Measurements from ENCODE around the gene KLF16. TPM values are rescaled to one million over a fixed set of nuclear protein-coding genes. Genes with fewer than 3 reads are reported as not detected.

KLF16 gene
- total RNA-seq, 1 donor from 2014 or later = 15.2 TPM

DNA sequence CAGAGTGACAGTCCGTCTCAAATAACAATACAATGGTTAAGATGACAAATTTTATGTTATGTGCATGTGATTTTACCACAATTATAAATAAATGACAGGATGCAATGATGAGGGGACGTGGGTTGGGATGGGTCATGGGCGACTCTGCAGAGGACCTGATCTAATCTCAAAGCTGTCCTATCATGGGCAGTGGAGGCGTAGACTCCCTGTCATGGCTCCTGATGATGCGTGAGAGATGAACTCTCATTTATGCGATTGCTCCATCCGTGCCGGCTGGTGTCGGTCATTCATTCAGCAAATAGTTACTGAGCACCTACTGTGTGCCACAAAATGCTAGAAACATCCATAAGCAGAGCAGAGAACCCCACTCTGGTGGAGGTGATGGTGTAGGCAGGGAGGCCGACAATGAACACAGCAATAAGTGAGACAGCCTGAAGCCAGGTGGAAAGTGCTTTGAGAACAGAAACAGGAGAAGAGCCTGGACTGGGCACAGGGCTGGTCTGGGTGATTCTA, 13.4 kb downstream of the KLF16 start:
- H3K4me1 ChIP-seq = peaks cover 13 to 32% of the 10 kb centered on the region in 2 donors
- TF ChIP-seq, protein P1, sequence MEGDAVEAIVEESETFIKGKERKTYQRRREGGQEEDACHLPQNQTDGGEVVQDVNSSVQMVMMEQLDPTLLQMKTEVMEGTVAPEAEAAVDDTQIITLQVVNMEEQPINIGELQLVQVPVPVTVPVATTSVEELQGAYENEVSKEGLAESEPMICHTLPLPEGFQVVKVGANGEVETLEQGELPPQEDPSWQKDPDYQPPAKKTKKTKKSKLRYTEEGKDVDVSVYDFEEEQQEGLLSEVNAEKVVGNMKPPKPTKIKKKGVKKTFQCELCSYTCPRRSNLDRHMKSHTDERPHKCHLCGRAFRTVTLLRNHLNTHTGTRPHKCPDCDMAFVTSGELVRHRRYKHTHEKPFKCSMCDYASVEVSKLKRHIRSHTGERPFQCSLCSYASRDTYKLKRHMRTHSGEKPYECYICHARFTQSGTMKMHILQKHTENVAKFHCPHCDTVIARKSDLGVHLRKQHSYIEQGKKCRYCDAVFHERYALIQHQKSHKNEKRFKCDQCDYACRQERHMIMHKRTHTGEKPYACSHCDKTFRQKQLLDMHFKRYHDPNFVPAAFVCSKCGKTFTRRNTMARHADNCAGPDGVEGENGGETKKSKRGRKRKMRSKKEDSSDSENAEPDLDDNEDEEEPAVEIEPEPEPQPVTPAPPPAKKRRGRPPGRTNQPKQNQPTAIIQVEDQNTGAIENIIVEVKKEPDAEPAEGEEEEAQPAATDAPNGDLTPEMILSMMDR (IDR thresholded peaks at IDR 0.05) = no peak
- intact Hi-C loops (cut with DNase I) = no loop called here
- H3K4me3 ChIP-seq = no peak overlapping the region
- peaks cover 2 to 9% of the 10 kb centered on the region in 2 donors for H3K36me3 ChIP-seq
- no peak for DNase-seq (ENCODE audit: low spot score in 2 of 2)
- H3K27ac ChIP-seq = no peak overlapping the region
- H3K9me3 ChIP-seq = no peaks in the 10 kb centered on the region
- no peaks in the 10 kb centered on the region for H3K27me3 ChIP-seq

DNA sequence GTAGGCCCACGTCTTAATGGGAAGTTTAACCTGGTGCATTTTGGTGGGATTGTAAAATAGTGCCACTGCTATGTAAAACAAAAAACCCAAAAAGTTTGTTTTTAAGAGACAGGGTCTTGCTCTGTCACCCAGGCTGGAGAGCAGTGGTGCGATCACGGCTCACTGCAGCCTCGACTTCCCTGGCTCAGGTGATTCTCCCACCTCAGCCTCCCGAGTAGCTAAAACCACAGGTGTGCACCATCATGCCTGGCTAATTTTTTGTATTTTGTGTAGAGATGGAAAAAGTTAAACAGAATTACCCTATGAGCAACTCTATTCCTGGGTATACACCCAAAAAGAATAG, 14.3 kb downstream of the KLF16 start:
- H3K4me3 ChIP-seq = peak overlapping the region in 1 of 2 donors; percentile 100
- H3K27ac ChIP-seq = no peak overlapping the region
- H3K36me3 ChIP-seq = peaks cover 3 to 10% of the 10 kb centered on the region in 2 donors
- H3K9me3 ChIP-seq = no peaks in the 10 kb centered on the region
- TF ChIP-seq, protein P1 (IDR thresholded peaks at IDR 0.05) = no peak
- peaks cover 13 to 37% of the 10 kb centered on the region in 2 donors for H3K4me1 ChIP-seq
- no peaks in the 10 kb centered on the region for H3K27me3 ChIP-seq
- intact Hi-C loops (cut with DNase I) = no loop called here
- DNase-seq (ENCODE audit: low spot score in 2 of 2) = no peak

DNA sequence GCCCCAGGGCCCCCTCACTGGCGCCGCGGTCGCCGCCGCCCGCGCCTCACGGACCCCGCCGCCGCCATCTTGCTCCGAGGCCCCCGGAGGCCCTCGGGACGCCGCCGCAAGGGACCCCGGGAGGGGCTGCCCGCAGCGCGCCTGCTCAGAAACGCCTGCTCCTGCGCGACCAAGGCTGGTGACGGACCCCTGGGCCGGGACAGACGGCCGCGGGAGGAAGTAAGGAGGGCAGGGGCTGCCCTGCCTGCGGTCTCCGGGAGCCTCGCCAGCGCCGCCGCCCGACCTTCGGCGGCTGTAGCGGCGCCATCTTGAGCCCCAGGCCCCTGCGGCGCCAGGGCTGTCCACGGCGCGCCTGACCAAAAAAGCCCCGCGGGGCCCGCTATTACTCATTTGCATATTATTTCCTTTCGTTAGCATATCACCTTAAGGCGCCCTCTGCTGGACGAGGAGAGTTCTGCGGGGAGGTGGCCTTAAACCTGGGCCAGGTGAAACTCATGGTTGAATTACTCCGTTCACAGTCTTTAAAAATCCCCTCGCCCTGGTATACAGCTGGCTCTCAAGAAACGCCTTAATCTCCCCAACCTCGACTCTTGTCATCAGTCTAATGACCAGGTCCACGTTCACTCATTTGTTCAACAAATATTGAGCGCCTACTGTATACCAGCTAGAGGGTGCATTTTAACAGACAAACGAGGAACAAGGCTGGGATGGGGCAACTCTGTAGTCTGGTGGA, 14.8 kb downstream of the KLF16 start, which contains the start of gene REXO1:
Gene REXO1 (minus strand): TSS at position 85 of the 733 bp plus-strand sequence. CDS start 125 bp downstream, outside the sequence.
- intact Hi-C loops (cut with DNase I) = no loop called here
- Histone ChIP-seq H3K36me3 (peaks cover 3 to 8% of the 10 kb centered on the region in 2 donors), H3K4me1 (peaks cover 12 to 38% of the 10 kb centered on the region in 2 donors), H3K27me3 (no peaks in the 10 kb centered on the region), H3K27ac (peak within 1 kb of the TSS; percentile 99 to 100), H3K9me3 (no peaks in the 10 kb centered on the region), H3K4me3 (peak within 1 kb of the TSS; percentile 95 to 100)
- peak; percentile 73 to 97 for DNase-seq (ENCODE audit: low spot score in 2 of 2)
- TF ChIP-seq, protein P1 (IDR thresholded peaks at IDR 0.05) = peak; percentile 86 to 95 (median 92)

DNA sequence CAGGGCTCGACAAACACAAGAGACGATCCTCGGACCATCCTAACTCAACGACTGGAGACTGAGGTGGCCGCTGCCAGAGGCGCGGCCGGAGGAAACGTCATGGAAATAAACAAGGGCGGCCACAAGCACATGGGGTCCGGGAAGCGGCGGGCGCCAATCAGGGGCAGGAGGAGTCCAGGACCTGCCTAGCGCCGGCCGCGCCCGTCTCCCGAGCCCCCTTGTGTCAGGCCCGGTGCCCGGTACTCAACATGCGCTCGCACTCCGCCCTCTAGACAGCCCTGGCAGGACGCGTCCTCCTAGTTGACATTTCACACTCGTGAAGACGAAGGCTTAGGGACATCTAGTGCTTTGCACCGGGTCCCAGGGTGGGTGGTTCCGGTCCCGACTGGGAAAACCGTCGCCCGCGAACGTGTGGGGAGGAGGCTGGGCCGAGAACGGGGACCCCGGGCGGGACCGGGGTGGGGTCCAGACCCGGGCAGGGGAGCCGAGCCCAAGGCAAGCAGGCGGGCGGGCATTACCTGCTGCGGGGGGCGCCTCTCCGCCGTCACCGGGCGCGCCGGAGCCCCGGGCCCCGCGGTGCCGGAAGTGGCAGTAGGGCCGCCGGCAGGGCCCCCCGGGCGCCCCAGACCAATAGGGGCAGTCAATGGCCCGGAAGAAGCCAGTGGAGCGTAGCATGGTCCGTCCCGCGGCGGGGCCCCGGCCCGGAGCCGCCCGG, 15.5 kb downstream of the KLF16 start:
- H3K27ac ChIP-seq = peak overlapping the region; percentile 99 to 100

DNA sequence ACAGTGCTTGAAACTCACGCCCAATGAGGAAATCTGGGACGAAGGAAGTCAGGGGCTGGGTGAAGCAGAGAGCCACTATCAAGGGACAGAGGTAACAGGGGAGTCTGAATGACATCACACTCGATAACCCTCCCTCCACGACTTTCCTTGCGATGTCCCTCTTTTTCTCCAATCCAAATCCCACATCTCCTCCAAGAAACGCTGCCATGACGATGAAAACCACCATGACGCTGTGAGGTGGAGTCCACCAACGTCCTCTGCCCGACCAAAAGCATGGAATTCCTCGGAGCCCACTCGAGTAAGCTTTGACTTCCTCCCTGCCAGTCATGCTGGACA, 16.1 kb downstream of the KLF16 start:
- TF ChIP-seq, protein P1 (IDR thresholded peaks at IDR 0.05) = no peak
- Histone ChIP-seq H3K4me3 (peak overlapping the region; percentile 95 to 100), H3K27ac (peak overlapping the region in 1 of 2 donors; percentile 100), H3K27me3 (no peaks in the 10 kb centered on the region), H3K9me3 (no peaks in the 10 kb centered on the region), H3K4me1 (peaks cover 10 to 37% of the 10 kb centered on the region in 2 donors), H3K36me3 (peaks cover 3 to 8% of the 10 kb centered on the region in 2 donors)
- no peak for DNase-seq (ENCODE audit: low spot score in 2 of 2)
- intact Hi-C loops (cut with DNase I) = no loop called here

More for the DNA sequence above, 15.5 kb downstream of the KLF16 start:
- TF ChIP-seq, protein P1 (IDR thresholded peaks at IDR 0.05) = no peak
- peaks cover 3 to 8% of the 10 kb centered on the region in 2 donors for H3K36me3 ChIP-seq
- no peaks in the 10 kb centered on the region for H3K27me3 ChIP-seq
- H3K4me3 ChIP-seq = peak overlapping the region; percentile 95 to 100
- peaks cover 10 to 37% of the 10 kb centered on the region in 2 donors for H3K4me1 ChIP-seq
- H3K9me3 ChIP-seq = no peaks in the 10 kb centered on the region
- intact Hi-C loops (cut with DNase I) = no loop called here
- DNase-seq (ENCODE audit: low spot score in 2 of 2) = no peak
